ENCODE results near the gene PCDH15. TPM values are rescaled to one million over a fixed set of nuclear protein-coding genes. Genes with fewer than 3 reads are reported as not detected.

PCDH15 gene
- total and polyA plus RNA-seq, 2 of the 13 experiments (the other 11 are each of a cell fraction or from before 2014, with no cell fraction given): not detected

DNA sequence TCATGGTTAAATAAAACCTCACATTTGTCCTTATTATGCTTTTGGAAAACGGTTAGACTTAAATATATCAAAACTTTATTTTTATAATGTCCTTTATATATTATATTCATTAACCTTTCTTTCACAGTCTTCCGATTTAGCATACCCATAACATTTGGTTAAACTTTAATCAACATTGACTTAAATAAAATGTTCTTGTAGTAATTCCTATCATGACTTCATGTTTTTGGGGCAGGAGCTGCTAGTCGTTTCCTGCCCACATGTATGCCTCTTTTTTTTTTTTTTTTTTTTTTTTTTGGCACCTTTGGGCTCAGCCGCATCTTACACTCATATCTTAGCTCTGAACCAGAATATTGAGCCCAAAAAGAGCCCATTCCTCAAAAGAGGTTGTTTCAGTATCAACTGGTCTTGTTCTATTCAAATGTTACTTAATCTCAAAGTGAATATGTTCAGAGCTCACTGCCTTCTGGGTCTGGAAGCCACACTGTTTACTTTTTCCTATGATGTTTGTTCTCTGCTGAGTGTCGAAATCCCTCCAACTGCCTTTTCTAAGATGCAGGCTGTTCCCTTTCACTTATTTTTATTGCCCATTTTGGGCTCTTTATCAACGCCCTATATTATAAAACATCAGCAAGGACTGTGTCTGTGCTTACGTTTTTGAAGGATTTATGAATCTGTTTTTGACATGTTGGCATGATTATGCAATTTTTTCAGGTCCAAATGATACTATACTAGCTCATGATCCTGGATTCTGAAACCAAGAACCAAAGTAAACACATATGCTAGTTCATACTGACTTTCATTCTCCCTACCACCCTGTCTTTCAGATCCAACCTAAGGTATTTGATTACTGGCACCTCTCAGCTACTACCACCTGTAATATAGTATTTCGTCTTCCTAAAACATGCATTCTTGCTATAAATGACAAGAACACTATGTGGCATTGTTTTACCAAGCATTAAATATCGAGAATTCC lies 914.4 kb downstream of the PCDH15 start (continued):
- TF ChIP-seq, protein P1, sequence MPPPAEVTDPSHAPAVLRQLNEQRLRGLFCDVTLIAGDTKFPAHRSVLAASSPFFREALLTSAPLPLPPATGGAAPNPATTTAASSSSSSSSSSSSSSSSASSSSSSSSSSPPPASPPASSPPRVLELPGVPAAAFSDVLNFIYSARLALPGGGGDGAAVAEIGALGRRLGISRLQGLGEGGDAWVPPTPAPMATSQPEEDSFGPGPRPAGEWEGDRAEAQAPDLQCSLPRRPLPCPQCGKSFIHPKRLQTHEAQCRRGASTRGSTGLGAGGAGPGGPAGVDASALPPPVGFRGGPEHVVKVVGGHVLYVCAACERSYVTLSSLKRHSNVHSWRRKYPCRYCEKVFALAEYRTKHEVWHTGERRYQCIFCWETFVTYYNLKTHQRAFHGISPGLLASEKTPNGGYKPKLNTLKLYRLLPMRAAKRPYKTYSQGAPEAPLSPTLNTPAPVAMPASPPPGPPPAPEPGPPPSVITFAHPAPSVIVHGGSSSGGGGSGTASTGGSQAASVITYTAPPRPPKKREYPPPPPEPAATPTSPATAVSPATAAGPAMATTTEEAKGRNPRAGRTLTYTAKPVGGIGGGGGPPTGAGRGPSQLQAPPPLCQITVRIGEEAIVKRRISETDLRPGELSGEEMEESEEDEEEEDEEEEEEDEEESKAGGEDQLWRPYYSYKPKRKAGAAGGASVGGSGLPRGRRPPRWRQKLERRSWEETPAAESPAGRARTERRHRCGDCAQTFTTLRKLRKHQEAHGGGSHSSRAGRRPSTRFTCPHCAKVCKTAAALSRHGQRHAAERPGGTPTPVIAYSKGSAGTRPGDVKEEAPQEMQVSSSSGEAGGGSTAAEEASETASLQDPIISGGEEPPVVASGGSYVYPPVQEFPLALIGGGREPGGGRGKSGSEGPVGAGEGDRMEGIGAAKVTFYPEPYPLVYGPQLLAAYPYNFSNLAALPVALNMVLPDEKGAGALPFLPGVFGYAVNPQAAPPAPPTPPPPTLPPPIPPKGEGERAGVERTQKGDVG (CRISPR knock-in tag; IDR thresholded peaks at IDR 0.05; ENCODE audit: borderline replicate concordance): no peak
- TF ChIP-seq FOXA1 (IDR thresholded peaks at IDR 0.05) (no peak), FOXA1 (CRISPR knock-in tag; IDR thresholded peaks at IDR 0.05) (peak; percentile 90), MXI1 (IDR thresholded peaks at IDR 0.05; ENCODE audit: borderline replicate concordance, low read depth, low read length) (no peak), ZNF850 (CRISPR knock-in tag; conservative IDR thresholded peaks at IDR 0.05) (no peak), RXRB (CRISPR knock-in tag; IDR thresholded peaks at IDR 0.05; ENCODE audit: borderline replicate concordance) (peak; percentile 54; the same call in 1 of the 2 replicates), FOXA3 (CRISPR knock-in tag; IDR thresholded peaks at IDR 0.05) (peak; percentile 82), ZNF335 (CRISPR knock-in tag; IDR thresholded peaks at IDR 0.05) (no peak), HMG20A (CRISPR knock-in tag; IDR thresholded peaks at IDR 0.05; ENCODE audit: borderline replicate concordance) (peak; percentile 48; the same call in 1 of the 2 replicates), ARNT (IDR thresholded peaks at IDR 0.05) (no peak), HDAC2 (CRISPR knock-in tag; IDR thresholded peaks at IDR 0.05) (peak; percentile 37; the same call in 1 of the 2 replicates), GATAD2A (CRISPR knock-in tag; IDR thresholded peaks at IDR 0.05) (peak; percentile 80), ZBTB20 (CRISPR knock-in tag; IDR thresholded peaks at IDR 0.05; ENCODE audit: borderline replicate concordance, low read depth) (0 out of 2 replicates have a peak, but pooled peaks have one; percentile 20), CEBPG (CRISPR knock-in tag; IDR thresholded peaks at IDR 0.05) (peak; percentile 73), SALL1 (CRISPR knock-in tag; IDR thresholded peaks at IDR 0.05) (peak; percentile 11; the same call in 1 of the 2 replicates), NCOR1 (IDR thresholded peaks at IDR 0.05; ENCODE audit: borderline replicate concordance, low read length) (no peak), FOXP1 (IDR thresholded peaks at IDR 0.05) (no peak), FOXP1 (CRISPR knock-in tag; IDR thresholded peaks at IDR 0.05) (peak; percentile 14; the same call in 1 of the 2 replicates), ATF1 (CRISPR knock-in tag; IDR thresholded peaks at IDR 0.05) (0 out of 2 replicates have a peak, but pooled peaks have one; percentile 25), FOSL2 (CRISPR knock-in tag; IDR thresholded peaks at IDR 0.05) (0 out of 2 replicates have a peak, but pooled peaks have one; percentile 22), RARA (CRISPR knock-in tag; IDR thresholded peaks at IDR 0.05) (0 out of 2 replicates have a peak, but pooled peaks have one; percentile 29), ZNF788 (CRISPR knock-in tag; IDR thresholded peaks at IDR 0.05; ENCODE audit: borderline replicate concordance) (no peak)
- TF ChIP-seq, protein P2, sequence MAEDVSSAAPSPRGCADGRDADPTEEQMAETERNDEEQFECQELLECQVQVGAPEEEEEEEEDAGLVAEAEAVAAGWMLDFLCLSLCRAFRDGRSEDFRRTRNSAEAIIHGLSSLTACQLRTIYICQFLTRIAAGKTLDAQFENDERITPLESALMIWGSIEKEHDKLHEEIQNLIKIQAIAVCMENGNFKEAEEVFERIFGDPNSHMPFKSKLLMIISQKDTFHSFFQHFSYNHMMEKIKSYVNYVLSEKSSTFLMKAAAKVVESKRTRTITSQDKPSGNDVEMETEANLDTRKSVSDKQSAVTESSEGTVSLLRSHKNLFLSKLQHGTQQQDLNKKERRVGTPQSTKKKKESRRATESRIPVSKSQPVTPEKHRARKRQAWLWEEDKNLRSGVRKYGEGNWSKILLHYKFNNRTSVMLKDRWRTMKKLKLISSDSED (CRISPR knock-in tag; IDR thresholded peaks at IDR 0.05): no peak
- TF ChIP-seq, protein P3, sequence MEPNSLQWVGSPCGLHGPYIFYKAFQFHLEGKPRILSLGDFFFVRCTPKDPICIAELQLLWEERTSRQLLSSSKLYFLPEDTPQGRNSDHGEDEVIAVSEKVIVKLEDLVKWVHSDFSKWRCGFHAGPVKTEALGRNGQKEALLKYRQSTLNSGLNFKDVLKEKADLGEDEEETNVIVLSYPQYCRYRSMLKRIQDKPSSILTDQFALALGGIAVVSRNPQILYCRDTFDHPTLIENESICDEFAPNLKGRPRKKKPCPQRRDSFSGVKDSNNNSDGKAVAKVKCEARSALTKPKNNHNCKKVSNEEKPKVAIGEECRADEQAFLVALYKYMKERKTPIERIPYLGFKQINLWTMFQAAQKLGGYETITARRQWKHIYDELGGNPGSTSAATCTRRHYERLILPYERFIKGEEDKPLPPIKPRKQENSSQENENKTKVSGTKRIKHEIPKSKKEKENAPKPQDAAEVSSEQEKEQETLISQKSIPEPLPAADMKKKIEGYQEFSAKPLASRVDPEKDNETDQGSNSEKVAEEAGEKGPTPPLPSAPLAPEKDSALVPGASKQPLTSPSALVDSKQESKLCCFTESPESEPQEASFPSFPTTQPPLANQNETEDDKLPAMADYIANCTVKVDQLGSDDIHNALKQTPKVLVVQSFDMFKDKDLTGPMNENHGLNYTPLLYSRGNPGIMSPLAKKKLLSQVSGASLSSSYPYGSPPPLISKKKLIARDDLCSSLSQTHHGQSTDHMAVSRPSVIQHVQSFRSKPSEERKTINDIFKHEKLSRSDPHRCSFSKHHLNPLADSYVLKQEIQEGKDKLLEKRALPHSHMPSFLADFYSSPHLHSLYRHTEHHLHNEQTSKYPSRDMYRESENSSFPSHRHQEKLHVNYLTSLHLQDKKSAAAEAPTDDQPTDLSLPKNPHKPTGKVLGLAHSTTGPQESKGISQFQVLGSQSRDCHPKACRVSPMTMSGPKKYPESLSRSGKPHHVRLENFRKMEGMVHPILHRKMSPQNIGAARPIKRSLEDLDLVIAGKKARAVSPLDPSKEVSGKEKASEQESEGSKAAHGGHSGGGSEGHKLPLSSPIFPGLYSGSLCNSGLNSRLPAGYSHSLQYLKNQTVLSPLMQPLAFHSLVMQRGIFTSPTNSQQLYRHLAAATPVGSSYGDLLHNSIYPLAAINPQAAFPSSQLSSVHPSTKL (CRISPR knock-in tag; IDR thresholded peaks at IDR 0.05): peak; percentile 75; the same call in 1 of the 2 replicates

Measured in HepG2 (cell line).